Caco-2 (cell line): ENCODE data around the gene PLOD2. TPM values are rescaled to one million over a fixed set of nuclear protein-coding genes. Genes with fewer than 3 reads are reported as not detected.

ENCODE experiments used
- BruUV-seq: library from RNA; stranded (reverse); fragments of 400-500 nt; replicated peaks from 2 replicates; lab custom pipeline; 2021; lab: Mats Ljungman, UMichigan
- CTCF ChIA-PET: fragments of 300-600 bp; sonication (Branson Sonifier 250); formaldehyde crosslinking; loops from one replicate; lab custom pipeline; 2022; ENCODE audit warnings: antibody characterized with exemption; lab: Charles Lee
- POLR2A ChIA-PET: fragments of 300-600 bp; sonication (Branson Sonifier 250); formaldehyde crosslinking; loops from one replicate; lab custom pipeline; 2022; ENCODE audit warnings: antibody characterized with exemption; lab: Charles Lee
- DNase-seq, 2 experiments: peaks; one replicate each; pipeline versions ENCODE4 v3.0.0 to v3.0.0-alpha.2; 2020 to 2022
- H3K27me3 ChIP-seq: replicated peaks from 2 replicates; pipeline ENCODE4 v1.6.0; 2011; ENCODE audit warnings: low read length; ENCODE audit not compliant: control insufficient read depth, insufficient read depth
- H3K36me3 ChIP-seq: 2 replicates; pipeline ENCODE4 v1.5.1; 2011; ENCODE audit warnings: low read length; ENCODE audit not compliant: control insufficient read depth, insufficient read depth
- H3K4me1 ChIP-seq: fragments of 250-450 bp; sonication (Bioruptor Pico); 2 replicates; pipeline ENCODE4 v1.5.1; 2020; ENCODE audit warnings: mild to moderate bottlenecking
- H3K4me3 ChIP-seq: 2 replicates; pipeline ENCODE4 v1.5.1; 2011; ENCODE audit warnings: low read depth, mild to moderate bottlenecking, control low read depth, low read length
- H3K9me3 ChIP-seq: fragments of 250-450 bp; sonication (Bioruptor Pico); 2 replicates; pipeline ENCODE4 v1.5.1; 2020; ENCODE audit warnings: mild to moderate bottlenecking, moderate library complexity
- H3K27ac Mint-ChIP-seq: one replicate; pipeline ENCODE4 v1.8.0; 2022; ENCODE audit warnings: mixed read lengths; ENCODE audit not compliant: unreplicated experiment
- H3K27me3 Mint-ChIP-seq: one replicate; pipeline ENCODE4 v1.8.0; 2022; ENCODE audit warnings: mixed read lengths; ENCODE audit not compliant: insufficient read depth, unreplicated experiment
- H3K36me3 Mint-ChIP-seq: one replicate; pipeline ENCODE4 v1.8.0; 2022; ENCODE audit warnings: mild to moderate bottlenecking, mixed read lengths; ENCODE audit not compliant: insufficient read depth, unreplicated experiment
- H3K4me1 Mint-ChIP-seq: one replicate; pipeline ENCODE4 v1.8.0; 2022; ENCODE audit warnings: low read depth, mixed read lengths; ENCODE audit not compliant: unreplicated experiment
- H3K4me3 Mint-ChIP-seq: one replicate; pipeline ENCODE4 v1.8.0; 2022; ENCODE audit warnings: mild to moderate bottlenecking, moderate library complexity, mixed read lengths; ENCODE audit not compliant: unreplicated experiment
- H3K9me3 Mint-ChIP-seq: one replicate; pipeline ENCODE4 v1.8.0; 2022; ENCODE audit warnings: mixed read lengths; ENCODE audit not compliant: unreplicated experiment
- CTCF ChIP-seq, 2 experiments: fragments of 200-600 bp in 1 of 2; IDR thresholded peaks; 1 replicate in 1 of 2; 2 replicates in 1 of 2; pipeline versions ENCODE4 v1.5.1 to v1.8.0; 2011 to 2022; ENCODE audit warnings: antibody characterized with exemption in 1 of 2, control low read depth in 1 of 2, inconsistent platforms in 1 of 2, low read depth in 1 of 2, low read length in 1 of 2, mild to moderate bottlenecking in 1 of 2, moderate library complexity in 1 of 2; ENCODE audit not compliant: insufficient read depth in 1 of 2, severe bottlenecking in 1 of 2, unreplicated experiment in 1 of 2
- intact Hi-C: fragments of 100-400 bp; cut with micrococcal nuclease; formaldehyde crosslinking; loops from one replicate; pipeline ENCODE4 v1.10.0; 2022; ENCODE audit not compliant: unreplicated experiment
- total RNA-seq: library from RNA; stranded (reverse); gene quantifications from 2 replicates; pipeline ENCODE4 v1.2.3, GENCODE V29; 2022

Gene PLOD2
- total RNA-seq, 1 experiment from 2014 or later: 53.1 TPM

- Histone ChIP-seq H3K9me3 (no peaks in the 10 kb centered on the region), H3K4me1 (no peaks in the 10 kb centered on the region), H3K36me3 (no peaks in the 10 kb centered on the region), H3K4me3 (no peak overlapping the region), H3K27me3 (no peaks in the 10 kb centered on the region)
- H3K9me3 Mint-ChIP-seq: no peaks in the 10 kb centered on the region
- H3K4me3 Mint-ChIP-seq: no peak overlapping the region
- H3K36me3 Mint-ChIP-seq: no peaks in the 10 kb centered on the region
- POLR2A ChIA-PET: no interaction called here
- DNase-seq: no peak
- H3K27ac Mint-ChIP-seq: no peak overlapping the region
- no TSS peak for BruUV-seq
- CTCF ChIA-PET: no interaction called here
- intact Hi-C loops: no loop called here
- no peak for TF ChIP-seq CTCF (IDR thresholded peaks at IDR 0.05; ENCODE audit: insufficient read depth in 1 of 2, low read depth in 1 of 2, low read length in 1 of 2, severe bottlenecking in 1 of 2, unreplicated experiment in 1 of 2)
- H3K4me1 Mint-ChIP-seq: no peaks in the 10 kb centered on the region
- no peaks in the 10 kb centered on the region for H3K27me3 Mint-ChIP-seq
Measured at GRCh38 chr3:146195605-146196004, 34.6 kb upstream of the PLOD2 start.

GRCh38 chr3:146195030-146195429 lies 34.0 kb upstream of the PLOD2 start:
- H3K4me1 Mint-ChIP-seq: no peaks in the 10 kb centered on the region
- no peak for TF ChIP-seq CTCF (IDR thresholded peaks at IDR 0.05; ENCODE audit: insufficient read depth in 1 of 2, low read depth in 1 of 2, low read length in 1 of 2, severe bottlenecking in 1 of 2, unreplicated experiment in 1 of 2)
- Histone ChIP-seq H3K4me1 (no peaks in the 10 kb centered on the region), H3K4me3 (no peak overlapping the region), H3K36me3 (no peaks in the 10 kb centered on the region), H3K9me3 (no peaks in the 10 kb centered on the region), H3K27me3 (no peaks in the 10 kb centered on the region)
- H3K27me3 Mint-ChIP-seq: no peaks in the 10 kb centered on the region
- H3K27ac Mint-ChIP-seq: no peak overlapping the region
- intact Hi-C loops: no loop called here
- ChIA-PET CTCF (no interaction called here), POLR2A (no interaction called here)
- no peak overlapping the region for H3K4me3 Mint-ChIP-seq
- no peaks in the 10 kb centered on the region for H3K9me3 Mint-ChIP-seq
- no peak for DNase-seq
- BruUV-seq: no TSS peak
- no peaks in the 10 kb centered on the region for H3K36me3 Mint-ChIP-seq

GRCh38 chr3:146191051-146191450 lies 30.1 kb upstream of the PLOD2 start:
- DNase-seq: no peak
- no peaks in the 10 kb centered on the region for H3K27me3 Mint-ChIP-seq

More at GRCh38 chr3:146191051-146191450, 30.1 kb upstream of the PLOD2 start:
- Histone ChIP-seq H3K9me3 (no peaks in the 10 kb centered on the region), H3K4me1 (no peaks in the 10 kb centered on the region), H3K36me3 (no peaks in the 10 kb centered on the region), H3K27me3 (no peaks in the 10 kb centered on the region), H3K4me3 (no peak overlapping the region)
- Mint-ChIP-seq H3K9me3 (no peaks in the 10 kb centered on the region), H3K4me3 (no peak overlapping the region), H3K4me1 (no peaks in the 10 kb centered on the region), H3K27ac (no peak overlapping the region), H3K36me3 (no peaks in the 10 kb centered on the region)
- intact Hi-C loops: no loop called here
- ChIA-PET CTCF (interaction anchor here (1.2 to 3.3 kb wide), 3 partner anchors 13 to 136 kb away, joined by 3 to 86 read pairs (median 5); no protein-coding TSS in a partner anchor), POLR2A (no interaction called here)
- BruUV-seq: no TSS peak
- TF ChIP-seq CTCF (IDR thresholded peaks at IDR 0.05; ENCODE audit: insufficient read depth in 1 of 2, low read depth in 1 of 2, low read length in 1 of 2, severe bottlenecking in 1 of 2, unreplicated experiment in 1 of 2): no peak
